Parathyroid adenoma (tissue), 2 donors: ENCODE measurements around the gene TOMM7.

Experiments
- H2AFZ ChIP-seq: fragments of 300-600 bp; sonication (generic); one replicate; pipeline ENCODE4 v1.7.0; 2017; ENCODE audit warnings: antibody characterized with exemption, mild to moderate bottlenecking
- H3K27ac ChIP-seq: fragments of 300-600 bp; sonication (generic); one replicate; pipeline ENCODE4 v1.7.0; 2017
- H3K27me3 ChIP-seq: fragments of 300-600 bp; sonication (generic); one replicate; pipeline ENCODE4 v1.7.0; 2017; ENCODE audit warnings: low read length; ENCODE audit not compliant: control insufficient read depth, insufficient read depth
- H3K36me3 ChIP-seq: fragments of 300-600 bp; sonication (generic); one replicate; pipeline ENCODE4 v1.7.0; 2017; ENCODE audit warnings: low read length; ENCODE audit not compliant: control insufficient read depth, insufficient read depth
- H3K4me1 ChIP-seq: fragments of 300-600 bp; sonication (generic); one replicate; pipeline ENCODE4 v1.7.0; 2017; ENCODE audit warnings: control low read depth
- H3K4me2 ChIP-seq: fragments of 300-600 bp; sonication (generic); one replicate; pipeline ENCODE4 v1.7.0; 2017; ENCODE audit warnings: low read length
- H3K4me3 ChIP-seq: fragments of 300-600 bp; sonication (generic); one replicate; pipeline ENCODE4 v1.7.0; 2017; ENCODE audit warnings: low read depth, low read length
- H3K79me2 ChIP-seq: fragments of 300-600 bp; sonication (generic); one replicate; pipeline ENCODE4 v1.7.0; 2017; ENCODE audit warnings: control low read depth
- H3K9ac ChIP-seq: fragments of 300-600 bp; sonication (generic); one replicate; pipeline ENCODE4 v1.7.0; 2017; ENCODE audit warnings: mild to moderate bottlenecking
- H3K9me3 ChIP-seq: fragments of 300-600 bp; sonication (generic); one replicate; pipeline ENCODE4 v1.7.0; 2017; ENCODE audit warnings: low read length; ENCODE audit not compliant: control insufficient read depth
- CTCF ChIP-seq: fragments of 300-600 bp; sonication (generic); IDR thresholded peaks from one replicate; pipeline ENCODE4 v1.7.0; 2017; ENCODE audit warnings: antibody characterized with exemption, mild to moderate bottlenecking
- donor health status: primary hyperparathyroidism.

Gene TOMM7

GRCh38 chr7:22822486-22823141, at the start of gene TOMM7:
Gene TOMM7, minus strand, starts transcription at chr7:22822849. Its CDS starts 70 bp downstream, at chr7:22822779.
- Histone ChIP-seq H3K4me3 (peak within 1 kb of the TSS; percentile 90), H3K4me2 (peak within 1 kb of the TSS; percentile 76), H3K4me1 (no peaks in the 10 kb centered on the region), H2AFZ (peak within 1 kb of the TSS; percentile 89), H3K9me3 (no peaks in the 10 kb centered on the region), H3K9ac (peak within 1 kb of the TSS; percentile 33), H3K79me2 (peaks cover 9% of the 10 kb centered on the region), H3K27ac (peak within 1 kb of the TSS; percentile 66), H3K36me3 (no peaks in the 10 kb centered on the region), H3K27me3 (no peaks in the 10 kb centered on the region)
- peak; percentile 76 for TF ChIP-seq CTCF

GRCh38 chr7:22872096-22872807, 49.6 kb upstream of the TOMM7 start:
- no peaks in the 10 kb centered on the region for H3K4me1 ChIP-seq
- no peaks in the 10 kb centered on the region for H3K79me2 ChIP-seq
- H3K36me3 ChIP-seq: no peaks in the 10 kb centered on the region
- TF ChIP-seq CTCF: no peak
- H3K27ac ChIP-seq: no peak overlapping the region
- no peak overlapping the region for H2AFZ ChIP-seq
- H3K4me2 ChIP-seq: no peak overlapping the region
- H3K9ac ChIP-seq: no peak overlapping the region
- H3K9me3 ChIP-seq: no peaks in the 10 kb centered on the region
- H3K4me3 ChIP-seq: no peak overlapping the region
- no peaks in the 10 kb centered on the region for H3K27me3 ChIP-seq

GRCh38 chr7:22871661-22872060, 49.0 kb upstream of the TOMM7 start:
- H3K9ac ChIP-seq: no peak overlapping the region

GRCh38 chr7:22868509-22868908, 45.9 kb upstream of the TOMM7 start:
- TF ChIP-seq CTCF: no peak
- H3K4me3 ChIP-seq: no peak overlapping the region
- no peaks in the 10 kb centered on the region for H3K27me3 ChIP-seq
- H3K4me2 ChIP-seq: no peak overlapping the region
- no peaks in the 10 kb centered on the region for H3K79me2 ChIP-seq
- no peaks in the 10 kb centered on the region for H3K4me1 ChIP-seq
- no peaks in the 10 kb centered on the region for H3K36me3 ChIP-seq
- H3K27ac ChIP-seq: no peak overlapping the region
- H3K9ac ChIP-seq: no peak overlapping the region
- H2AFZ ChIP-seq: no peak overlapping the region
- H3K9me3 ChIP-seq: no peaks in the 10 kb centered on the region

More at GRCh38 chr7:22871661-22872060, 49.0 kb upstream of the TOMM7 start:
- no peaks in the 10 kb centered on the region for H3K27me3 ChIP-seq
- H3K4me2 ChIP-seq: no peak overlapping the region
- H3K79me2 ChIP-seq: no peaks in the 10 kb centered on the region
- TF ChIP-seq CTCF: no peak
- H2AFZ ChIP-seq: no peak overlapping the region
- H3K27ac ChIP-seq: no peak overlapping the region
- no peaks in the 10 kb centered on the region for H3K36me3 ChIP-seq
- no peaks in the 10 kb centered on the region for H3K9me3 ChIP-seq
- H3K4me3 ChIP-seq: no peak overlapping the region
- no peaks in the 10 kb centered on the region for H3K4me1 ChIP-seq
